GM19438 (cell line): ENCODE measurements around the gene SPRR1A.
"Not testable (repeated sequence)": the region's sequence is repeated elsewhere in the genome, so short reads cannot be mapped to it uniquely, and the experiment has no call there.

ENCODE experiments used
- ATAC-seq: cut with Tn5 transposase; IDR thresholded peaks from one replicate; pipeline ENCODE4 v1.9.1; 2021; ENCODE audit warnings: low read depth; ENCODE audit not compliant: unreplicated experiment

Gene SPRR1A

GRCh38 chr1:152972196-152972886 lies 11.5 kb upstream of the SPRR1A start:
- no peak for ATAC-seq

- no peak for ATAC-seq
Measured at GRCh38 chr1:152976688-152977087, 7.2 kb upstream of the SPRR1A start.

GRCh38 chr1:152977614-152978013 lies 6.3 kb upstream of the SPRR1A start:
- no peak for ATAC-seq

GRCh38 chr1:152980676-152981075 lies 3.2 kb upstream of the SPRR1A start:
- ATAC-seq: no peak

GRCh38 chr1:152981146-152981871 lies 2.6 kb upstream of the SPRR1A start:
- no peak for ATAC-seq

GRCh38 chr1:152982076-152982475 lies 1.8 kb upstream of the SPRR1A start:
- no peak for ATAC-seq

- ATAC-seq: no peak
Measured at GRCh38 chr1:152983234-152983633, 647 bp upstream of the SPRR1A start.

- ATAC-seq: no peak
Measured at GRCh38 chr1:152986578-152986977, 2.7 kb downstream of the SPRR1A start.

- ATAC-seq: no peak
Measured at GRCh38 chr1:152993186-152993585, 9.3 kb downstream of the SPRR1A start.

GRCh38 chr1:152995842-152996241 lies 12.0 kb downstream of the SPRR1A start:
- ATAC-seq: no peak

GRCh38 chr1:152996633-152997400 lies 12.9 kb downstream of the SPRR1A start:
- no peak for ATAC-seq

GRCh38 chr1:152997901-152998300 lies 14.0 kb downstream of the SPRR1A start:
- ATAC-seq: no peak

GRCh38 chr1:152998476-152998875 lies 14.6 kb downstream of the SPRR1A start:
- no peak for ATAC-seq

GRCh38 chr1:152999818-153000217 lies 15.9 kb downstream of the SPRR1A start:
- no peak for ATAC-seq

GRCh38 chr1:153000294-153000693 lies 16.4 kb downstream of the SPRR1A start:
- no peak for ATAC-seq

GRCh38 chr1:153001382-153001781 lies 17.5 kb downstream of the SPRR1A start, which contains the start of gene SPRR3:
TSS of gene SPRR3 (plus strand) at chr1:153001749. CDS start at chr1:153003021, 1,272 bp downstream.
- ATAC-seq: no peak

- ATAC-seq: not testable (repeated sequence)
Measured at GRCh38 chr1:153011235-153011758, 27.4 kb downstream of the SPRR1A start.

- ATAC-seq: not testable (repeated sequence)
Measured at GRCh38 chr1:153021829-153022228, 37.9 kb downstream of the SPRR1A start.

- not testable (repeated sequence) for ATAC-seq
Measured at GRCh38 chr1:153022340-153022739, 38.5 kb downstream of the SPRR1A start.

GRCh38 chr1:153023109-153023508 lies 39.2 kb downstream of the SPRR1A start:
- no peak for ATAC-seq

- ATAC-seq: no peak
Measured at GRCh38 chr1:153024413-153024812, 40.5 kb downstream of the SPRR1A start.
